Measurements from ENCODE around the gene C7orf57. TPM values are rescaled to one million over a fixed set of nuclear protein-coding genes. Genes with fewer than 3 reads are reported as not detected.

Gene C7orf57
- total and polyA plus RNA-seq, 4 donors: 1.6 to 14.5 (median 5.8) TPM

GRCh38 chr7:48098846-48099245 is 63.5 kb downstream of the C7orf57 start:
- 83 to 91% methylated on average over 4 of the region's 4 CpGs for WGBS, 2 donors
- no peak overlapping the region for H3K27ac ChIP-seq (ENCODE audit: low read depth in 1 of 2, low read length in 1 of 2)

GRCh38 chr7:48099781-48100180 is 64.4 kb downstream of the C7orf57 start:
- peaks cover 0 to 42% (median 8%) of the 10 kb centered on the region in 4 donors for H3K36me3 ChIP-seq (ENCODE audit: control insufficient read depth in 4 of 4, insufficient read depth in 4 of 4, low read length in 4 of 4)
- no peak for TF ChIP-seq CTCF (IDR thresholded peaks at IDR 0.05; ENCODE audit: control extremely low read depth, extremely low read depth)
- H3K4me3 ChIP-seq: no peak overlapping the region
- DNase-seq: no peak
- peaks cover 0 to 4% (median 0%) of the 10 kb centered on the region in 5 donors for H3K4me1 ChIP-seq (ENCODE audit: control insufficient read depth in 5 of 5, insufficient read depth in 5 of 5, low read length in 5 of 5)
- H3K9me3 ChIP-seq (ENCODE audit: control insufficient read depth in 4 of 4, insufficient read depth in 3 of 4, low read length in 3 of 4): peaks cover 0 to 2% (median 0%) of the 10 kb centered on the region in 4 donors
- H3K27ac ChIP-seq (ENCODE audit: low read depth in 1 of 2, low read length in 1 of 2): no peak overlapping the region
- H3K9ac ChIP-seq (ENCODE audit: insufficient read depth in 1 of 2, low read length in 2 of 2): no peak overlapping the region
- no peak for ATAC-seq (ENCODE audit: insufficient read depth, low FRiP score)
- H3K27me3 ChIP-seq (ENCODE audit: control insufficient read depth in 3 of 3, insufficient read depth in 3 of 3, low read length in 2 of 3): no peaks in the 10 kb centered on the region
- 51 to 78% methylated on average over 3 of the region's 3 CpGs for WGBS, 2 donors

More at GRCh38 chr7:48098846-48099245, 63.5 kb downstream of the C7orf57 start:
- ATAC-seq (ENCODE audit: insufficient read depth, low FRiP score): no peak
- DNase-seq: no peak
- peaks cover 0 to 4% (median 0%) of the 10 kb centered on the region in 5 donors for H3K4me1 ChIP-seq (ENCODE audit: control insufficient read depth in 5 of 5, insufficient read depth in 5 of 5, low read length in 5 of 5)
- no peak for TF ChIP-seq CTCF (IDR thresholded peaks at IDR 0.05; ENCODE audit: control extremely low read depth, extremely low read depth)
- H3K9ac ChIP-seq (ENCODE audit: insufficient read depth in 1 of 2, low read length in 2 of 2): no peak overlapping the region
- peaks cover 0 to 45% (median 8%) of the 10 kb centered on the region in 4 donors for H3K36me3 ChIP-seq (ENCODE audit: control insufficient read depth in 4 of 4, insufficient read depth in 4 of 4, low read length in 4 of 4)
- no peaks in the 10 kb centered on the region for H3K27me3 ChIP-seq (ENCODE audit: control insufficient read depth in 3 of 3, insufficient read depth in 3 of 3, low read length in 2 of 3)
- H3K9me3 ChIP-seq (ENCODE audit: control insufficient read depth in 4 of 4, insufficient read depth in 3 of 4, low read length in 3 of 4): peaks cover 0 to 2% (median 0%) of the 10 kb centered on the region in 4 donors
- no peak overlapping the region for H3K4me3 ChIP-seq

- Histone ChIP-seq H3K36me3 (ENCODE audit: control insufficient read depth in 4 of 4, insufficient read depth in 4 of 4, low read length in 4 of 4) (peaks cover 0 to 45% (median 6%) of the 10 kb centered on the region in 4 donors), H3K4me1 (ENCODE audit: control insufficient read depth in 5 of 5, insufficient read depth in 5 of 5, low read length in 5 of 5) (peaks cover 0 to 4% (median 0%) of the 10 kb centered on the region in 5 donors), H3K27me3 (ENCODE audit: control insufficient read depth in 3 of 3, insufficient read depth in 3 of 3, low read length in 2 of 3) (no peaks in the 10 kb centered on the region), H3K27ac (ENCODE audit: low read depth in 1 of 2, low read length in 1 of 2) (no peak overlapping the region), H3K9me3 (ENCODE audit: control insufficient read depth in 4 of 4, insufficient read depth in 3 of 4, low read length in 3 of 4) (peaks cover 0 to 2% (median 0%) of the 10 kb centered on the region in 4 donors), H3K9ac (ENCODE audit: insufficient read depth in 1 of 2, low read length in 2 of 2) (no peak overlapping the region), H3K4me3 (no peak overlapping the region)
- TF ChIP-seq CTCF (IDR thresholded peaks at IDR 0.05; ENCODE audit: control extremely low read depth, extremely low read depth): no peak
- DNase-seq (no peak), ATAC-seq (ENCODE audit: insufficient read depth, low FRiP score) (no peak)
- 98% methylated on average over 8 of the region's 8 CpGs for WGBS, 2 donors
These were observed 66.0 kb downstream of the C7orf57 start for GRCh38 chr7:48101352-48101751.

- no peak for DNase-seq
- no peak for TF ChIP-seq CTCF (IDR thresholded peaks at IDR 0.05; ENCODE audit: control extremely low read depth, extremely low read depth)
- no peak for ATAC-seq (ENCODE audit: insufficient read depth, low FRiP score)
- Histone ChIP-seq H3K9ac (ENCODE audit: insufficient read depth in 1 of 2, low read length in 2 of 2) (no peak overlapping the region), H3K27ac (ENCODE audit: low read depth in 1 of 2, low read length in 1 of 2) (no peak overlapping the region), H3K27me3 (ENCODE audit: control insufficient read depth in 3 of 3, insufficient read depth in 3 of 3, low read length in 2 of 3) (no peaks in the 10 kb centered on the region), H3K4me3 (no peak overlapping the region), H3K4me1 (ENCODE audit: control insufficient read depth in 5 of 5, insufficient read depth in 5 of 5, low read length in 5 of 5) (peaks cover 0 to 4% (median 0%) of the 10 kb centered on the region in 5 donors), H3K36me3 (ENCODE audit: control insufficient read depth in 4 of 4, insufficient read depth in 4 of 4, low read length in 4 of 4) (peaks cover 0 to 50% (median 8%) of the 10 kb centered on the region in 4 donors), H3K9me3 (ENCODE audit: control insufficient read depth in 4 of 4, insufficient read depth in 3 of 4, low read length in 3 of 4) (peaks cover 0 to 2% (median 0%) of the 10 kb centered on the region in 4 donors)
- WGBS, 2 donors: 93% methylated on average over 4 of the region's 4 CpGs
These were observed 66.6 kb downstream of the C7orf57 start for GRCh38 chr7:48101968-48102367.

All from lung (tissue), 12 donors.